CD4-positive, alpha-beta memory T cell (primary cell): ENCODE data around the gene ANKRD50. TPM values are rescaled to one million over a fixed set of nuclear protein-coding genes. Genes with fewer than 3 reads are reported as not detected.

Experiments
- CTCF ChIA-PET: fragments of 350-600 bp; sonication (Branson Sonifier 250); formaldehyde crosslinking; loops from one replicate; lab custom pipeline; 2021; ENCODE audit warnings: inconsistent platforms; ENCODE audit not compliant: partially characterized antibody; lab: Charles Lee
- POLR2A ChIA-PET: fragments of 350-600 bp; sonication (Branson Sonifier 250); formaldehyde crosslinking; loops from one replicate; lab custom pipeline; 2021; ENCODE audit not compliant: partially characterized antibody; lab: Charles Lee
- DNase-seq, 5 donors: peaks; one replicate each; pipeline versions ENCODE4 v3.0.0 to v3.0.0-alpha.2; 2020 to 2022; ENCODE audit warnings: mixed read lengths in 1 of 5
- H3K27ac ChIP-seq: one replicate; pipeline ENCODE4 v1.7.0; 2013; ENCODE audit warnings: low read depth, low read length
- H3K27me3 ChIP-seq: 2 replicates; pipeline ENCODE4 v1.7.0; 2013; ENCODE audit warnings: mild to moderate bottlenecking, low read length, moderate library complexity; ENCODE audit not compliant: insufficient read depth
- H3K36me3 ChIP-seq: 2 replicates; pipeline ENCODE4 v1.7.0; 2013; ENCODE audit warnings: mild to moderate bottlenecking, low read length, moderate library complexity; ENCODE audit not compliant: insufficient read depth
- H3K4me1 ChIP-seq: 2 replicates; pipeline ENCODE4 v1.7.0; 2013; ENCODE audit warnings: mild to moderate bottlenecking, low read length, moderate library complexity; ENCODE audit not compliant: insufficient read depth
- H3K4me3 ChIP-seq, 2 donors: one replicate each; pipeline ENCODE4 v1.7.0; 2013; ENCODE audit warnings: low read length in 2 of 2, mild to moderate bottlenecking in 1 of 2
- H3K9me3 ChIP-seq, 2 donors: one replicate each; pipeline ENCODE4 v1.7.0; 2013; ENCODE audit warnings: low read length in 2 of 2, control low read depth in 1 of 2; ENCODE audit not compliant: control insufficient read depth in 1 of 2
- H3K27ac Mint-ChIP-seq, 7 donors: one replicate each; pipeline ENCODE4 v1.8.0; 2020 to 2021; ENCODE audit warnings: mixed read lengths in 7 of 7, mild to moderate bottlenecking in 6 of 7, inconsistent platforms in 3 of 7, moderate library complexity in 3 of 7
- H3K27me3 Mint-ChIP-seq, 2 donors: one replicate each; pipeline ENCODE4 v1.8.0; 2020 to 2021; ENCODE audit warnings: mixed read lengths in 2 of 2
- H3K36me3 Mint-ChIP-seq, 2 donors: one replicate each; pipeline ENCODE4 v1.8.0; 2020 to 2021; ENCODE audit warnings: mixed read lengths in 2 of 2, inconsistent platforms in 1 of 2, mild to moderate bottlenecking in 1 of 2
- H3K4me1 Mint-ChIP-seq, 4 donors: one replicate each; pipeline ENCODE4 v1.8.0; 2020 to 2021; ENCODE audit warnings: mixed read lengths in 4 of 4, mild to moderate bottlenecking in 1 of 4
- H3K4me3 Mint-ChIP-seq, 8 donors: one replicate each; pipeline ENCODE4 v1.8.0; 2020 to 2021; ENCODE audit warnings: mixed read lengths in 8 of 8, mild to moderate bottlenecking in 7 of 8, moderate library complexity in 6 of 8, inconsistent platforms in 3 of 8
- H3K9me3 Mint-ChIP-seq, 8 donors: one replicate each; pipeline ENCODE4 v1.8.0; 2020 to 2021; ENCODE audit warnings: mixed read lengths in 8 of 8, mild to moderate bottlenecking in 5 of 8, inconsistent platforms in 3 of 8, moderate library complexity in 1 of 8
- intact Hi-C: fragments of 100-400 bp; cut with micrococcal nuclease; formaldehyde crosslinking; loops from one replicate; pipeline ENCODE4 v1.15.1; 2023
- polyA plus RNA-seq, 2 donors: library from polyadenylated mRNA; unstranded; fragments of 300-500 nt; fragmentation: Illumina TruSeq; gene quantifications; one replicate each; pipeline ENCODE4 v1.2.3, GENCODE V29; 2021
- total RNA-seq, 2 experiments: library from RNA; stranded (reverse); gene quantifications; one replicate each; pipeline ENCODE4 v1.2.3, GENCODE V29; 2021

ANKRD50 gene
- total and polyA plus RNA-seq, 4 experiments from 2014 or later, result 0.11 to 0.19 (median 0.12) TPM; not detected in 1

DNA sequence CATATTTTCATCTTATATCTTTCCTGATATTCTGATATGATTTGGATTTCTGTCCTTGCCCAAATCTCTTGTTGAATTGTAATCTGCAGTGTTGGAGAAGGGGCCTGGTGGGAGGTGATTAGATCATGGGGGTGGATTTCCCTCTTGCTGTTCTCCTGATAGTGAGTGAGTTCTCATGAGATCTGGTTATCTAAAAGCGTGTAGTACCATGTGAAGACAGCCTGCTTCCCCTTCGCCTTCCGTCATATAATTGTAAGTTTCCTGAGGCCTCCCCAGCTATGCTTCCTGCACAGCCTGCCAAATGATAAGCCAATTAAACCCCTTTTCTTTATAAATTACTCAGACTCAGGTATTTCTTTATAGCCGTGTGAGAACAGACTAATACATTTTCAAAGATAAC lies 77.2 kb downstream of the ANKRD50 start:
- intact Hi-C loops, result no loop called here
- H3K9me3 Mint-ChIP-seq, result peaks cover 0 to 2% (median under 1%) of the 10 kb centered on the region in 8 donors
- Histone ChIP-seq H3K27me3 (no peaks in the 10 kb centered on the region), H3K36me3 (no peaks in the 10 kb centered on the region), H3K9me3 (no peaks in the 10 kb centered on the region), H3K4me1 (no peaks in the 10 kb centered on the region), H3K4me3 (no peak overlapping the region), H3K27ac (no peak overlapping the region)
- no peak overlapping the region for H3K27ac Mint-ChIP-seq
- ChIA-PET POLR2A (no interaction called here), CTCF (no interaction called here)
- no peaks in the 10 kb centered on the region for H3K4me1 Mint-ChIP-seq
- no peak for DNase-seq
- H3K4me3 Mint-ChIP-seq, result no peak overlapping the region
- H3K27me3 Mint-ChIP-seq, result no peaks in the 10 kb centered on the region
- no peaks in the 10 kb centered on the region for H3K36me3 Mint-ChIP-seq

DNA sequence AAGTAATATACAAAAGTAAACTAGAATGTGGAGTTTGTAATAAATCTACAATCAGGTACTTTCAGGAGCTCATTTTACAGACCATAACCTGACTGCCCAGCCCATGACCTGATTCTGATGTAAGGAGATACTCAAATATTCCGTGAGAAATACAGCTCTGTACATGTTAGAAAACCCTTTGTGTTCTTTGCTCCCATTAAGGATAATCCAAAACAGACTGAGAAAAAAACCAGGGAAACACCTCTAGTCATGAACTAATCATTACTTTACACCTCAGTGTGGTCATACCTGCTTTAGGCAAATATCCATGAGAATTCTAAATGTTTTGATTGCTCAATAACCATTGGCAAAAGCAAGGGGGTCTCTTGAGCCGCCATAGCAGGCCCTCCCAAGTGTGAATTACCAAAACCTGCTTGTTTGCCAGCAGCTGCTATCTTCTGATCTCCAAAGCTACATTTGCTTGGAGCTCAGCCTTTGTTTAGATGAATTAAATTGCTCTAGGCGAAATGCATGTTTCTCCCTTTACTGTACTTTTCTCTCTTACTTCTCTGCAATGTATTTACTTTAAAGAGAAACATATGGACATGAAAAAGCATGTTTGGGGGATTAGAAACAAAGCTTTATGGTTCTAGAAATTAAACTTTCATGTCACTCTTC lies 79.1 kb downstream of the ANKRD50 start:
- DNase-seq, result no peak
- Histone ChIP-seq H3K27ac (no peak overlapping the region), H3K4me1 (no peaks in the 10 kb centered on the region), H3K36me3 (no peaks in the 10 kb centered on the region), H3K27me3 (no peaks in the 10 kb centered on the region), H3K9me3 (no peaks in the 10 kb centered on the region), H3K4me3 (no peak overlapping the region)
- Mint-ChIP-seq H3K9me3 (peaks cover 0 to 2% (median 0%) of the 10 kb centered on the region in 8 donors), H3K36me3 (no peaks in the 10 kb centered on the region), H3K4me1 (no peaks in the 10 kb centered on the region), H3K27me3 (no peaks in the 10 kb centered on the region), H3K27ac (no peak overlapping the region), H3K4me3 (no peak overlapping the region)
- ChIA-PET CTCF (no interaction called here), POLR2A (no interaction called here)
- intact Hi-C loops, result no loop called here

DNA sequence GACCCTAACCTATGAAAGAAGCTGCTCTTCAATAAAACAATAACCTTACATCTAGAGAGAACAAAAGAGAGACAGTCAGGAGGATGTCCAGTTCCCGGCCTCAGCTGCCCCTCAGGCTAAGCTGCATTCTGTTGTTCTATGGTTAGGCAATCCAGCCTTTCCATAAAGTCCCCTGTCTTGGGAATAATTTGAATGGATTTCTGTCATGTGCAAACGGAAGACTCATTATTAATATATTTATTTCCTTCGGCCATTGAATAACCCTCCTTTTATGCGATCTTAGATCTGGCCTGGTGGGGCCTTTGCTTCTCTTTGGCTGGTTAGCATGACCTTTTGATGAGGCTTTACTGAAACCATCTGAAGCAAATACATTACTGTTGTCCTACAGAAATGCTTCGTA lies 80.1 kb downstream of the ANKRD50 start:
- Histone ChIP-seq H3K36me3 (no peaks in the 10 kb centered on the region), H3K4me1 (no peaks in the 10 kb centered on the region), H3K9me3 (no peaks in the 10 kb centered on the region), H3K27ac (no peak overlapping the region), H3K27me3 (no peaks in the 10 kb centered on the region), H3K4me3 (no peak overlapping the region)
- no peaks in the 10 kb centered on the region for H3K36me3 Mint-ChIP-seq
- H3K4me1 Mint-ChIP-seq, result no peaks in the 10 kb centered on the region
- H3K9me3 Mint-ChIP-seq, result peaks cover 0 to 2% (median 0%) of the 10 kb centered on the region in 8 donors
- no peak for DNase-seq
- no peaks in the 10 kb centered on the region for H3K27me3 Mint-ChIP-seq
- intact Hi-C loops, result no loop called here
- no peak overlapping the region for H3K4me3 Mint-ChIP-seq
- ChIA-PET POLR2A (no interaction called here), CTCF (no interaction called here)
- H3K27ac Mint-ChIP-seq, result no peak overlapping the region

DNA sequence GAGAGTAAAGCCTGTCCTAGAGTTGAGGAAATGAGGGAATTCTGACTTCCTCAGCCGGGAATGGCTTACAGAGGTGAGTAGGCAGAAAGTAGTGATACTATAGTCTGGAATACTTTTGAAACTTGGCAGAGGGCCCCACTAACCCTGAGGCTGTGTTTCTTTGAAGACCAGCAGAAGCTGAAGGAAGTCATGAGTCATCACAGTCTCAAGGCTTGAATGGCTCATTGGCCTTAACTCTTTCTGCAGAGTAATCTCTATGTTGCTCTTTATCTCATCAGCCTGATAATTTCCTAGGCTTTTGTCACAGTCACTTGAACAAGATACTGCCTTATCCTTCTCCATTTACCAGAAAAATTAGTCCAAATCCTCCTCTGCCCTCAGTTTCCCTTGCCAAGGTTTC lies 80.8 kb downstream of the ANKRD50 start:
- Mint-ChIP-seq H3K9me3 (peaks cover 0 to 2% (median 0%) of the 10 kb centered on the region in 8 donors), H3K4me3 (no peak overlapping the region), H3K4me1 (no peaks in the 10 kb centered on the region), H3K27me3 (no peaks in the 10 kb centered on the region), H3K27ac (no peak overlapping the region), H3K36me3 (no peaks in the 10 kb centered on the region)
- H3K36me3 ChIP-seq, result no peaks in the 10 kb centered on the region
- H3K27me3 ChIP-seq, result no peaks in the 10 kb centered on the region
- intact Hi-C loops, result no loop called here
- no peaks in the 10 kb centered on the region for H3K4me1 ChIP-seq
- H3K9me3 ChIP-seq, result no peaks in the 10 kb centered on the region
- no peak overlapping the region for H3K4me3 ChIP-seq
- CTCF ChIA-PET, result no interaction called here
- no peak for DNase-seq
- POLR2A ChIA-PET, result no interaction called here
- no peak overlapping the region for H3K27ac ChIP-seq

DNA sequence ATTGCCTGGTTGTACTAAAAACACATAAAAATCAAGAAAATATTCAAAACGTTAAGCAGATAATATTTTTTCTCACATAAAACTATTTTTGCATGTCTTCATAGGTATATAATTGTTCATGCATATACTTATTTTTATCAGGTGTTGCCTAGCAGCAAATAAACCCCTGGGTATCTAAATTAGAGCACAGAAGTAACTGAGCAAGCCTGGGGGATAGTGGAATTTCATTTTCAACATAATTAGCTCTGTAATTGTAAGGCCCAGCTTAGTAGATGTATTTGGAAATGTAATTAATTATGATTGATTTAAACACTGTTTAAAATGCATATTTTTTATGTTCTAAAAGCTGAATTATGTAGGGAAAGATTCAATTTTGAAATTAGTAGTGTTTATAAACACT lies 82.9 kb downstream of the ANKRD50 start:
- Histone ChIP-seq H3K27ac (no peak overlapping the region), H3K36me3 (no peaks in the 10 kb centered on the region), H3K9me3 (no peaks in the 10 kb centered on the region), H3K4me1 (no peaks in the 10 kb centered on the region), H3K4me3 (no peak overlapping the region), H3K27me3 (no peaks in the 10 kb centered on the region)
- Mint-ChIP-seq H3K4me3 (no peak overlapping the region), H3K36me3 (no peaks in the 10 kb centered on the region), H3K9me3 (peaks cover 0 to 3% (median 0%) of the 10 kb centered on the region in 8 donors), H3K27me3 (no peaks in the 10 kb centered on the region), H3K4me1 (no peaks in the 10 kb centered on the region), H3K27ac (no peak overlapping the region)
- intact Hi-C loops, result no loop called here
- ChIA-PET POLR2A (no interaction called here), CTCF (no interaction called here)
- no peak for DNase-seq
